HCT116 (cell line): ENCODE measurements around the gene NAB2. TPM values are rescaled to one million over a fixed set of nuclear protein-coding genes. Genes with fewer than 3 reads are reported as not detected.

ENCODE experiments used
- ATAC-seq: fragments of 200-7000 bp; cut with Tn5 transposase; 2 replicates; pipeline ENCODE4 v1.9.1; 2020; ENCODE audit warnings: mild to moderate bottlenecking, moderate library complexity
- BruUV-seq: library from RNA; stranded (reverse); fragments of 400-500 nt; replicated peaks from 2 replicates; lab custom pipeline; 2021; lab: Mats Ljungman, UMichigan
- CTCF ChIA-PET: fragments of 300-600 bp; sonication (Branson Sonifier 250); formaldehyde crosslinking; loops from one replicate; lab custom pipeline; 2021; ENCODE audit warnings: antibody characterized with exemption; lab: Charles Lee
- POLR2A ChIA-PET: fragments of 300-600, 350-600 bp; sonication (Branson Sonifier 250); formaldehyde crosslinking; loops from one replicate; lab custom pipeline; 2021; ENCODE audit warnings: antibody characterized with exemption; lab: Charles Lee
- RAD21 ChIA-PET, 2 experiments: fragments of 300-600 bp; sonication (Branson Sonifier 250); formaldehyde crosslinking; loops; one replicate each; lab custom pipeline; 2023; ENCODE audit warnings: low total read pairs in 2 of 2; ENCODE audit not compliant: uncharacterized antibody in 2 of 2, unreplicated experiment in 2 of 2, low non-redundant PET in 1 of 2; lab: Charles Lee
- DNase-seq: peaks from one replicate; pipeline ENCODE4 v3.0.0-alpha.2; 2010; ENCODE audit warnings: low read depth, low spot score
- H2AFZ ChIP-seq: fragments of 200-600 bp; shearing (Covaris generic), sonication (generic); 2 replicates; pipeline ENCODE4 v1.6.1; 2017; ENCODE audit warnings: low read depth, mixed run types, mixed read lengths, antibody characterized with exemption, low read length; ENCODE audit not compliant: poor library complexity, severe bottlenecking
- H3K27ac ChIP-seq: 2 replicates; pipeline ENCODE4 v1.5.1; 2012; ENCODE audit warnings: low read depth, low read length
- H3K27me3 ChIP-seq: fragments of 200-600 bp; sonication (generic); 2 replicates; pipeline ENCODE4 v1.6.1; 2016; ENCODE audit warnings: mixed run types, low read length, mixed read lengths; ENCODE audit not compliant: insufficient read depth
- H3K36me3 ChIP-seq, 2 experiments: fragments of 200-500 bp in 1 of 2; fragments of 200-600 bp in 1 of 2; sonication (Bioruptor generic) in 1 of 2; sonication (generic) in 1 of 2; 2 replicates each; pipeline versions ENCODE4 v1.5.1 to v1.6.1; 2014 to 2016; ENCODE audit warnings: low read length in 2 of 2, inconsistent platforms in 1 of 2, mixed read lengths in 1 of 2, mixed run types in 1 of 2; ENCODE audit not compliant: insufficient read depth in 2 of 2, control insufficient read depth in 1 of 2
- H3K4me1 ChIP-seq, 2 experiments: fragments of 200-600 bp in 1 of 2; sonication (generic) in 1 of 2; 2 replicates each; pipeline versions ENCODE4 v1.5.1 to v1.6.1; 2012 to 2017; ENCODE audit warnings: low read length in 2 of 2, inconsistent platforms in 1 of 2, mild to moderate bottlenecking in 1 of 2, mixed read lengths in 1 of 2, mixed run types in 1 of 2, moderate library complexity in 1 of 2; ENCODE audit not compliant: insufficient read depth in 2 of 2, control insufficient read depth in 1 of 2
- H3K4me2 ChIP-seq: fragments of 200-600 bp; sonication (generic); 2 replicates; pipeline ENCODE4 v1.6.1; 2017; ENCODE audit warnings: mixed run types, low read length, mixed read lengths
- H3K4me3 ChIP-seq, 2 experiments: fragments of 200-600 bp in 1 of 2; sonication (generic) in 1 of 2; replicated peaks in 1 of 2; 2 replicates each; pipeline ENCODE4 v1.5.1; 2011 to 2016; ENCODE audit warnings: low read length in 2 of 2, control low read depth in 1 of 2, low read depth in 1 of 2, mild to moderate bottlenecking in 1 of 2, mixed read lengths in 1 of 2, mixed run types in 1 of 2
- H3K79me2 ChIP-seq: fragments of 200-600 bp; sonication (generic); 2 replicates; pipeline ENCODE4 v1.6.1; 2017; ENCODE audit warnings: mild to moderate bottlenecking, mixed run types, low read length, moderate library complexity, mixed read lengths; ENCODE audit not compliant: insufficient read depth
- H3K9ac ChIP-seq: fragments of 200-600 bp; sonication (generic); 2 replicates; pipeline ENCODE4 v1.6.1; 2016; ENCODE audit warnings: low read length, mixed read lengths
- H3K9me2 ChIP-seq: fragments of 200-600 bp; sonication (generic), shearing (Covaris generic); 2 replicates; pipeline ENCODE4 v1.6.1; 2017; ENCODE audit warnings: mixed run types, mild to moderate bottlenecking, moderate library complexity; ENCODE audit not compliant: insufficient read depth
- H3K9me3 ChIP-seq, 2 experiments: fragments of 200-500 bp in 1 of 2; fragments of 200-600 bp in 1 of 2; sonication (Bioruptor generic) in 1 of 2; sonication (generic) in 1 of 2; 2 replicates each; pipeline ENCODE4 v1.6.1; 2014 to 2017; ENCODE audit warnings: low read length in 2 of 2, mixed read lengths in 2 of 2, inconsistent platforms in 1 of 2, low read depth in 1 of 2, mild to moderate bottlenecking in 1 of 2, mixed run types in 1 of 2, moderate library complexity in 1 of 2; ENCODE audit not compliant: control insufficient read depth in 1 of 2, insufficient read depth in 1 of 2
- H4K20me1 ChIP-seq: fragments of 200-600 bp; sonication (generic), shearing (Covaris generic); 2 replicates; pipeline ENCODE4 v1.6.1; 2017; ENCODE audit warnings: mixed run types, mild to moderate bottlenecking, moderate library complexity; ENCODE audit not compliant: insufficient read depth
- CEBPB ChIP-seq: IDR thresholded peaks from 2 replicates; pipeline ENCODE4 v1.6.1; 2012; ENCODE audit warnings: low read depth
- CTCF ChIP-seq, 3 experiments: fragments of 200-600 bp in 1 of 3; sonication (generic) in 1 of 3; IDR thresholded peaks in 2 of 3; conservative IDR thresholded peaks in 1 of 3; 2 replicates each; pipeline ENCODE4 v1.5.1; 2012 to 2017; ENCODE audit warnings: low read depth in 2 of 3, low read length in 2 of 3, antibody characterized with exemption in 1 of 3, borderline replicate concordance in 1 of 3, control low read depth in 1 of 3, mild to moderate bottlenecking in 1 of 3, mixed read lengths in 1 of 3, mixed run types in 1 of 3, moderate library complexity in 1 of 3; ENCODE audit not compliant: insufficient read depth in 1 of 3
- EZH2 ChIP-seq: fragments of 200-600 bp; sonication (generic); IDR thresholded peaks from 2 replicates; pipeline ENCODE4 v1.6.1; 2017; ENCODE audit warnings: antibody characterized with exemption, mixed run types
- JUND ChIP-seq: IDR thresholded peaks from 2 replicates; pipeline ENCODE4 v1.6.1; 2012
- POLR2A ChIP-seq: IDR thresholded peaks from 2 replicates; pipeline ENCODE4 v1.7.0; 2011; ENCODE audit warnings: borderline replicate concordance; ENCODE audit not compliant: insufficient read depth, insufficient read length; ENCODE audit errors: extremely low read depth
- SIN3A ChIP-seq: IDR thresholded peaks from 2 replicates; pipeline ENCODE4 v1.6.1; 2012; ENCODE audit warnings: low read depth
- SP1 ChIP-seq: IDR thresholded peaks from 2 replicates; pipeline ENCODE4 v1.6.1; 2012; ENCODE audit warnings: low read depth
- YY1 ChIP-seq: IDR thresholded peaks from 2 replicates; pipeline ENCODE4 v1.6.1; 2011; ENCODE audit warnings: low read length, low read depth, moderate library complexity, mild to moderate bottlenecking; ENCODE audit not compliant: insufficient replicate concordance; ENCODE audit errors: extremely low read depth
- intact Hi-C: fragments of 100-400 bp; cut with micrococcal nuclease; formaldehyde crosslinking; loops from 2 replicates; pipeline ENCODE4 v1.10.0; 2022
- total RNA-seq: library from RNA; stranded (reverse); gene quantifications from one replicate; pipeline ENCODE4 v1.2.1, GENCODE V29; 2021; ENCODE audit not compliant: unreplicated experiment
- TF ChIP-seq, protein P1 (sequence below): IDR thresholded peaks from 2 replicates; pipeline ENCODE4 v1.6.1; 2011; ENCODE audit warnings: mild to moderate bottlenecking, low read length, moderate library complexity; ENCODE audit not compliant: insufficient replicate concordance; ENCODE audit errors: extremely low read depth
- TF ChIP-seq, protein P2 (sequence below): IDR thresholded peaks from 2 replicates; pipeline ENCODE4 v1.6.1; 2012

The NAB2 gene
- total RNA-seq, 1 experiment from 2014 or later, result 77.1 TPM

DNA sequence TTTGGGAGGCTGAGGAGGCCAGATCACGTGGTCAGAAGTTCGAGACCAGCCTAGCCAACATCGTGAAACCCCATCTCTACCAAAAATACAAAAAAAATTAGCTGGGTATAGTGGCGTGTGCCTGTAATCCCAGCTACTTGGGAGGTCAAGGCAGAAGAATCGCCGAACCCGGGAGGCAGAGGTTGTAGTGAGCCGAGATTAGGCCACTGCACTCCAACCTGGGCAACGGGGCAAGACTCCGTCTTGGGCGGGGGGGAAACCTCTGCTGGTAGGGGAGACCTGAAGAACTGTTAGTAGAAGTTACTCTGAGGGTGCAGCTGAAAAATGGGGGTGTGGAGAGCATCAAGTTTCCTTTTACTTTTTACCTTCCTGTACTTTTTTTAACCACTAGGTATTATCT is 37.1 kb downstream of the NAB2 start:
- H3K9me3 ChIP-seq, result peaks cover 6 to 7% of the 10 kb centered on the region in 2 experiments; a peak in 1 of 4 replicates
- intact Hi-C loops, result loop anchor here (10.0 kb wide), 1 partner anchor 119 kb away; no protein-coding TSS in a partner anchor
- POLR2A ChIA-PET, result no interaction called here

More for the DNA sequence above, 37.1 kb downstream of the NAB2 start:
- TF ChIP-seq CEBPB, result no peak
- TF ChIP-seq YY1, result no peak
- TF ChIP-seq JUND, result no peak
- no peak for TF ChIP-seq POLR2A
- TF ChIP-seq, protein P1, sequence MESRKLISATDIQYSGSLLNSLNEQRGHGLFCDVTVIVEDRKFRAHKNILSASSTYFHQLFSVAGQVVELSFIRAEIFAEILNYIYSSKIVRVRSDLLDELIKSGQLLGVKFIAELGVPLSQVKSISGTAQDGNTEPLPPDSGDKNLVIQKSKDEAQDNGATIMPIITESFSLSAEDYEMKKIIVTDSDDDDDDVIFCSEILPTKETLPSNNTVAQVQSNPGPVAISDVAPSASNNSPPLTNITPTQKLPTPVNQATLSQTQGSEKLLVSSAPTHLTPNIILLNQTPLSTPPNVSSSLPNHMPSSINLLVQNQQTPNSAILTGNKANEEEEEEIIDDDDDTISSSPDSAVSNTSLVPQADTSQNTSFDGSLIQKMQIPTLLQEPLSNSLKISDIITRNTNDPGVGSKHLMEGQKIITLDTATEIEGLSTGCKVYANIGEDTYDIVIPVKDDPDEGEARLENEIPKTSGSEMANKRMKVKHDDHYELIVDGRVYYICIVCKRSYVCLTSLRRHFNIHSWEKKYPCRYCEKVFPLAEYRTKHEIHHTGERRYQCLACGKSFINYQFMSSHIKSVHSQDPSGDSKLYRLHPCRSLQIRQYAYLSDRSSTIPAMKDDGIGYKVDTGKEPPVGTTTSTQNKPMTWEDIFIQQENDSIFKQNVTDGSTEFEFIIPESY, result no peak
- no peak for TF ChIP-seq EZH2
- TF ChIP-seq CTCF (IDR thresholded peaks at IDR 0.05 in 2 of 3, conservative IDR thresholded peaks at IDR 0.05 in 1 of 3; ENCODE audit: borderline replicate concordance in 1 of 3, insufficient read depth in 1 of 3, low read depth in 2 of 3, low read length in 2 of 3), result no peak
- TF ChIP-seq SIN3A, result no peak
- no peak for TF ChIP-seq SP1
- TF ChIP-seq, protein P2, sequence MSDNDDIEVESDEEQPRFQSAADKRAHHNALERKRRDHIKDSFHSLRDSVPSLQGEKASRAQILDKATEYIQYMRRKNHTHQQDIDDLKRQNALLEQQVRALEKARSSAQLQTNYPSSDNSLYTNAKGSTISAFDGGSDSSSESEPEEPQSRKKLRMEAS, result no peak
- Histone ChIP-seq H2AFZ (no peak overlapping the region), H3K9me2 (no peaks in the 10 kb centered on the region), H3K27me3 (no peaks in the 10 kb centered on the region), H3K9ac (no peak overlapping the region), H4K20me1 (no peaks in the 10 kb centered on the region), H3K36me3 (no peaks in the 10 kb centered on the region), H3K27ac (no peak overlapping the region), H3K79me2 (no peaks in the 10 kb centered on the region), H3K4me1 (peaks cover 9 to 32% of the 10 kb centered on the region in 2 experiments), H3K4me3 (no peak overlapping the region), H3K4me2 (no peak overlapping the region)
- no peak for ATAC-seq
- ChIA-PET RAD21 (interaction anchor here in 1 of 2 experiments (1.2 kb wide), 1 partner anchor 14 kb away, joined by 3 read pairs; no protein-coding TSS in a partner anchor), CTCF (interaction anchor here (0.7 to 5.8 kb wide), 4 partner anchors 14 to 362 kb away, joined by 4 to 44 read pairs (median 32); partner anchors contain the start of gene STAT6)
- BruUV-seq, result no TSS peak
- DNase-seq, result no peak
